Vagina (tissue), 2 donors: ENCODE results near the gene HK2. TPM values are rescaled to one million over a fixed set of nuclear protein-coding genes. Genes with fewer than 3 reads are reported as not detected.
A peak's percentile ranks its signal among the peaks of the same experiment; 100 is the strongest.

Experiments used
- DNase-seq, 2 donors: peaks; one replicate each; pipeline ENCODE4 v3.0.0-alpha.2; 2017; ENCODE audit errors: extremely low spot score in 2 of 2
- H3K27ac ChIP-seq: fragments of 200-600 bp; sonication (generic); one replicate; pipeline ENCODE4 v1.5.1; 2019
- H3K27me3 ChIP-seq: fragments of 200-600 bp; sonication (generic); one replicate; pipeline ENCODE4 v1.5.1; 2019
- H3K36me3 ChIP-seq, 2 donors: fragments of 200-600 bp; sonication (generic); one replicate each; pipeline ENCODE4 v1.5.1; 2017 to 2019
- H3K4me1 ChIP-seq: fragments of 200-600 bp; sonication (generic); one replicate; pipeline ENCODE4 v1.5.1; 2019
- H3K4me3 ChIP-seq, 2 donors: fragments of 200-600 bp; sonication (generic); 1 replicate in 1 of 2; 2 replicates in 1 of 2; pipeline ENCODE4 v1.5.1; 2016 to 2019
- H3K9me3 ChIP-seq: fragments of 200-600 bp; sonication (generic); one replicate; pipeline ENCODE4 v1.5.1; 2019
- CTCF ChIP-seq, 3 experiments: fragments of 450-650 bp in 2 of 3; fragments of 200-600 bp in 1 of 3; sonication (generic) in 1 of 3; IDR thresholded peaks; one replicate each; pipeline ENCODE4 v1.5.1; 2017 to 2019; ENCODE audit warnings: antibody characterized with exemption in 3 of 3, mild to moderate bottlenecking in 2 of 3, moderate library complexity in 2 of 3
- POLR2A ChIP-seq, 2 donors: fragments of 450-650 bp; IDR thresholded peaks; one replicate each; pipeline ENCODE4 v1.6.1; 2017; ENCODE audit warnings: antibody characterized with exemption in 2 of 2, mild to moderate bottlenecking in 2 of 2, moderate library complexity in 2 of 2
- POLR2AphosphoS5 ChIP-seq, 2 donors: sonication (generic); formaldehyde crosslinking; IDR thresholded peaks; one replicate each; pipeline ENCODE4 v1.9.0; 2017; ENCODE audit warnings: antibody characterized with exemption in 2 of 2, mild to moderate bottlenecking in 2 of 2, low read depth in 1 of 2; ENCODE audit not compliant: insufficient read depth in 1 of 2
- intact Hi-C: fragments of 100-400 bp; cut with DNase I; formaldehyde crosslinking; loops from one replicate; pipeline ENCODE4 v1.15.1; 2023
- total RNA-seq: library from RNA; depleted of rRNA; stranded (reverse); fragments of >200 nt; gene quantifications from one replicate; pipeline ENCODE4 v1.2.3, GENCODE V29; 2016

Gene HK2
- total RNA-seq, 1 donor from 2014 or later = 5.4 TPM

DNA sequence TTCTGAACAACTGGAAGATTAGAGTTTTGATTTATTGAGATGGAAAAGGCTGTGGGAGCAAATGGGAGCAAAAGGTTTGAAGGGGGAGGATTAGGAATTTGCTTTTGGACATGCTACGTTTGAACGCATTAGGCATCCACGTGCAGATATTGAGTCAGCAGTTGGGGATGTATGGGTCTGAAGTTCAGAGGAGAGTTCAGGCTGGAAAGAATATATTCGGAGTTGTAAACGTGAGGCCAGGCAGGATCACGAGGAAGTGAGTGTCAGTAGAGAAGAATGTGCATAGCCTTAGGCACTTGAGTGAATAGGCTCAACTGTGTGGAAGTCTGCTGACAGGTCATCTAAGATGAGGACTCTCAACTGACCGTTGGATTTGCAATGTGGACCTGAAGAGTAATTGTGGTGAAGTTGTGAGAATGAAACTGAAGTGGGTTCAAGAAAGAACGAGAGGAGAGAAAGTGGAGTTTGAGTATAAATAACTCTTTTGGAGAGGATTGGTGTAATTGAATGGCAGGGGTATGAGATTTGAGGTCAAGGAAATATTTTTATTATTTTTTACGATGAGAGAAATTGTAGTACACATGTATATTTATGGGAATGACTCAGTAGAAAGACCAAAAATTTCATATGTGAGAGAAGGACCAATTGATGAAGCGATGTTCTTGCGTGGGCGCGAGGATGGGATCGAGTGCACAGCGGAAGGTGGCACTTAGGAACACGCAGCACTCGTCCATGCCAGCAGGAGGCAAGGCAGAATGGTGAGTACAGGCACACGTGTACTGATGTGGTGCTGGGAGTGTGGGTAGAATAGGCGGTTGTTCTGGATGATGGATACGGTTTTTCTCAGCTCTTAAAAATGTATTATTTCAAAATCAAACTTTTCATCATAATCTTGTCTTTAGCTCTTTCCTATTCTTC, 84.0 kb downstream of the HK2 start:
- no peaks in the 10 kb centered on the region for H3K27me3 ChIP-seq
- intact Hi-C loops = no loop called here
- no peak overlapping the region for H3K4me3 ChIP-seq
- H3K36me3 ChIP-seq = no peaks in the 10 kb centered on the region
- H3K9me3 ChIP-seq = no peaks in the 10 kb centered on the region
- no peak for DNase-seq
- peaks cover 6% of the 10 kb centered on the region for H3K4me1 ChIP-seq
- no peak overlapping the region for H3K27ac ChIP-seq
- TF ChIP-seq CTCF (IDR thresholded peaks at IDR 0.05) = no peak
- no peak for TF ChIP-seq POLR2A (IDR thresholded peaks at IDR 0.05)
- no peak for TF ChIP-seq POLR2AphosphoS5 (IDR thresholded peaks at IDR 0.05; ENCODE audit: insufficient read depth in 1 of 2, low read depth in 1 of 2)

GRCh38 chr2:74919827-74920226, 85.9 kb downstream of the HK2 start:
- peak overlapping the region in 1 of 2 donors; percentile 21 for H3K4me3 ChIP-seq
- H3K27ac ChIP-seq = no peak overlapping the region
- H3K27me3 ChIP-seq = no peaks in the 10 kb centered on the region
- peaks cover 6% of the 10 kb centered on the region for H3K4me1 ChIP-seq
- H3K9me3 ChIP-seq = no peaks in the 10 kb centered on the region
- DNase-seq = no peak
- peak; percentile 63 to 73 (median 71) for TF ChIP-seq CTCF (IDR thresholded peaks at IDR 0.05)
- no peak for TF ChIP-seq POLR2AphosphoS5 (IDR thresholded peaks at IDR 0.05; ENCODE audit: insufficient read depth in 1 of 2, low read depth in 1 of 2)
- TF ChIP-seq POLR2A (IDR thresholded peaks at IDR 0.05) = no peak
- intact Hi-C loops = loop anchor here (10.0 kb wide), 1 partner anchor 485 kb away; no protein-coding TSS in a partner anchor
- H3K36me3 ChIP-seq = no peaks in the 10 kb centered on the region

GRCh38 chr2:74921236-74921736, 87.4 kb downstream of the HK2 start:
- no peak for DNase-seq
- no peaks in the 10 kb centered on the region for H3K27me3 ChIP-seq
- no peaks in the 10 kb centered on the region for H3K36me3 ChIP-seq
- H3K27ac ChIP-seq = no peak overlapping the region
- peaks cover 6% of the 10 kb centered on the region for H3K4me1 ChIP-seq
- intact Hi-C loops = loop anchor here (10.0 kb wide), 1 partner anchor 484 kb away; no protein-coding TSS in a partner anchor
- no peaks in the 10 kb centered on the region for H3K9me3 ChIP-seq
- no peak for TF ChIP-seq POLR2AphosphoS5 (IDR thresholded peaks at IDR 0.05; ENCODE audit: insufficient read depth in 1 of 2, low read depth in 1 of 2)
- TF ChIP-seq POLR2A (IDR thresholded peaks at IDR 0.05) = no peak
- no peak for TF ChIP-seq CTCF (IDR thresholded peaks at IDR 0.05)
- H3K4me3 ChIP-seq = no peak overlapping the region

- intact Hi-C loops = loop anchor here (10.0 kb wide), 1 partner anchor 482 kb away; no protein-coding TSS in a partner anchor
- H3K27ac ChIP-seq = no peak overlapping the region
- H3K36me3 ChIP-seq = no peaks in the 10 kb centered on the region
- peaks cover 6% of the 10 kb centered on the region for H3K4me1 ChIP-seq
- no peaks in the 10 kb centered on the region for H3K9me3 ChIP-seq
- no peaks in the 10 kb centered on the region for H3K27me3 ChIP-seq
- DNase-seq = no peak
- TF ChIP-seq POLR2A (IDR thresholded peaks at IDR 0.05) (no peak), POLR2AphosphoS5 (IDR thresholded peaks at IDR 0.05; ENCODE audit: insufficient read depth in 1 of 2, low read depth in 1 of 2) (no peak), CTCF (IDR thresholded peaks at IDR 0.05) (no peak)
- no peak overlapping the region for H3K4me3 ChIP-seq
These were observed 88.8 kb downstream of the HK2 start for GRCh38 chr2:74922592-74923227.
